Measurements from ENCODE around the gene EDC4. TPM values are rescaled to one million over a fixed set of nuclear protein-coding genes. Genes with fewer than 3 reads are reported as not detected.

EDC4 gene
- total and polyA plus RNA-seq, 2 of the 13 experiments (the other 11 are each of a cell fraction or from before 2014, with no cell fraction given) = 51.4 to 59.1 TPM

- no peak for TF ChIP-seq PBX2 (CRISPR knock-in tag; IDR thresholded peaks at IDR 0.05)
- no peak for TF ChIP-seq HIVEP1 (CRISPR knock-in tag; IDR thresholded peaks at IDR 0.05)
- TF ChIP-seq ZBTB7B (CRISPR knock-in tag; IDR thresholded peaks at IDR 0.05) = peak; percentile 65; the same call in 1 of the 2 replicates
- TF ChIP-seq DNMT3B (CRISPR knock-in tag; conservative IDR thresholded peaks at IDR 0.05) = no peak
- no peak for TF ChIP-seq ZBTB1 (CRISPR knock-in tag; IDR thresholded peaks at IDR 0.05; ENCODE audit: borderline replicate concordance)
- TF ChIP-seq FOXA3 (CRISPR knock-in tag; IDR thresholded peaks at IDR 0.05) = peak; percentile 47; the same call in 1 of the 2 replicates
- TF ChIP-seq MAFF (IDR thresholded peaks at IDR 0.05; ENCODE audit: low read depth, low read length) = no peak
- TF ChIP-seq NFAT5 (CRISPR knock-in tag; IDR thresholded peaks at IDR 0.05) = peak; percentile 61; the same call in 1 of the 2 replicates
- TF ChIP-seq ETV6 (CRISPR knock-in tag; conservative IDR thresholded peaks at IDR 0.05) = no peak
- TF ChIP-seq KLF15 (CRISPR knock-in tag; IDR thresholded peaks at IDR 0.05; ENCODE audit: borderline replicate concordance) = no peak
- TF ChIP-seq ZFP91 (CRISPR knock-in tag; IDR thresholded peaks at IDR 0.05; ENCODE audit: borderline replicate concordance) = peak; percentile 36; the same call in 1 of the 2 replicates
- TF ChIP-seq ZBTB8A (CRISPR knock-in tag; IDR thresholded peaks at IDR 0.05; ENCODE audit: borderline replicate concordance, low read depth) = no peak
- TF ChIP-seq RELA (CRISPR knock-in tag; IDR thresholded peaks at IDR 0.05) = 0 out of 2 replicates have a peak, but pooled peaks have one; percentile 66
- TF ChIP-seq SOX6 (IDR thresholded peaks at IDR 0.05) = no peak
- no peak for TF ChIP-seq SOX6 (CRISPR knock-in tag; IDR thresholded peaks at IDR 0.05)
- no peak for TF ChIP-seq AKAP8 (CRISPR knock-in tag; IDR thresholded peaks at IDR 0.05)
- no peak; the same call in 1 of the 2 replicates for TF ChIP-seq NR2F2 (IDR thresholded peaks at IDR 0.05; ENCODE audit: borderline replicate concordance, low read depth)
- TF ChIP-seq FIP1L1 (IDR thresholded peaks at IDR 0.05; ENCODE audit: borderline replicate concordance, insufficient read depth, low read depth, low read length) = no peak
- 0 out of 2 replicates have a peak, but pooled peaks have one; percentile 34 for TF ChIP-seq ARHGAP35 (CRISPR knock-in tag; IDR thresholded peaks at IDR 0.05; ENCODE audit: borderline replicate concordance)
- TF ChIP-seq MTF1 (CRISPR knock-in tag; IDR thresholded peaks at IDR 0.05) = no peak
- TF ChIP-seq ZBTB3 (CRISPR knock-in tag; IDR thresholded peaks at IDR 0.05; ENCODE audit: borderline replicate concordance, low read depth) = no peak
- no peak; the same call in 1 of the 2 replicates for TF ChIP-seq ZNF839 (CRISPR knock-in tag; IDR thresholded peaks at IDR 0.05; ENCODE audit: borderline replicate concordance)
- TF ChIP-seq KAT7 (CRISPR knock-in tag; IDR thresholded peaks at IDR 0.05; ENCODE audit: borderline replicate concordance) = no peak
- no peak for TF ChIP-seq ZNF205 (CRISPR knock-in tag; IDR thresholded peaks at IDR 0.05)
Measured at GRCh38 chr16:67856927-67857546, 15.8 kb upstream of the EDC4 start (continued).
